AG04450 (cell line): ENCODE measurements around the gene PREB. TPM values are rescaled to one million over a fixed set of nuclear protein-coding genes. Genes with fewer than 3 reads are reported as not detected.
"Not testable (repeated sequence)": the region's sequence is repeated elsewhere in the genome, so short reads cannot be mapped to it uniquely, and the experiment has no call there.

Source experiments
- CTCF ChIA-PET: fragments of 300-600, 350-600 bp; formaldehyde crosslinking; extraction: SDS; loops from one replicate; lab custom pipeline; 2022; ENCODE audit warnings: antibody characterized with exemption, inconsistent platforms; lab: Charles Lee
- POLR2A ChIA-PET: fragments of 350-600 bp; formaldehyde crosslinking; extraction: SDS; loops from one replicate; lab custom pipeline; 2021; ENCODE audit warnings: antibody characterized with exemption, inconsistent platforms; lab: Yijun Ruan, JAX
- DNase-seq: peaks from one replicate; pipeline ENCODE4 v3.0.0-alpha.2; 2011; ENCODE audit warnings: low read depth, low spot score
- H3K27ac ChIP-seq: one replicate; pipeline ENCODE4 v1.5.1; 2012; ENCODE audit warnings: low read depth, low read length, control low read depth
- H3K27me3 ChIP-seq: one replicate; pipeline ENCODE4 v1.6.0; 2012; ENCODE audit warnings: low read length; ENCODE audit not compliant: control insufficient read depth, insufficient read depth
- H3K4me3 ChIP-seq: 2 replicates; pipeline ENCODE4 v1.5.1; 2011; ENCODE audit warnings: mild to moderate bottlenecking, low read depth, low read length, control low read depth
- H3K9me3 ChIP-seq: 2 replicates; pipeline ENCODE4 v1.5.1; 2012; ENCODE audit warnings: low read length; ENCODE audit not compliant: control insufficient read depth, insufficient read depth
- polyA plus RNA-seq: library from polyadenylated mRNA; depleted of rRNA; stranded (reverse); fragments of >200 nt; gene quantifications from 2 replicates; pipeline ENCODE4 v1.2.3, GENCODE V29; 2011
- TF ChIP-seq, protein P1 (sequence below): IDR thresholded peaks from 2 replicates; pipeline ENCODE4 v1.5.1; 2011; ENCODE audit warnings: low read depth, low read length, control low read depth, inconsistent platforms

Gene PREB
- polyA plus RNA-seq, 1 experiment, result 44.9 TPM

DNA sequence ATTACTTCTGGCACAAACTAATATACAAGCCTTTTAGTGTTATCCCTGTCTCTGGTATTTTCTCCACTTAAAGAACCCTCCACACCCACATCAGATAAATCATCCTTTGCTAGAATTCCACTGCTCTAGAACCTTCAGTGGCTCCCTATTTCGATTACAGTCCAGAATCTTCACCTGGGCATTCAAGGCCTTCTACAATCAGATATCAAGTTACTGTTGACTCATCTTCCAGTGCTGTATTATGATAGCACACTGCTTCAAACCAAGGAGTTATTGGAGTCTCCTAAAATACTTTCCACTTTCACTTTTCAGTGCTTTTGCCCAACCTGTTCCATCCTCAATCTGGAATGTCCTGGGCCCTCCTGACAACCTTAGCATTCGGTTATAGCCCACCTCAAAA is 18.9 kb downstream of the PREB start:
- TF ChIP-seq, protein P1, sequence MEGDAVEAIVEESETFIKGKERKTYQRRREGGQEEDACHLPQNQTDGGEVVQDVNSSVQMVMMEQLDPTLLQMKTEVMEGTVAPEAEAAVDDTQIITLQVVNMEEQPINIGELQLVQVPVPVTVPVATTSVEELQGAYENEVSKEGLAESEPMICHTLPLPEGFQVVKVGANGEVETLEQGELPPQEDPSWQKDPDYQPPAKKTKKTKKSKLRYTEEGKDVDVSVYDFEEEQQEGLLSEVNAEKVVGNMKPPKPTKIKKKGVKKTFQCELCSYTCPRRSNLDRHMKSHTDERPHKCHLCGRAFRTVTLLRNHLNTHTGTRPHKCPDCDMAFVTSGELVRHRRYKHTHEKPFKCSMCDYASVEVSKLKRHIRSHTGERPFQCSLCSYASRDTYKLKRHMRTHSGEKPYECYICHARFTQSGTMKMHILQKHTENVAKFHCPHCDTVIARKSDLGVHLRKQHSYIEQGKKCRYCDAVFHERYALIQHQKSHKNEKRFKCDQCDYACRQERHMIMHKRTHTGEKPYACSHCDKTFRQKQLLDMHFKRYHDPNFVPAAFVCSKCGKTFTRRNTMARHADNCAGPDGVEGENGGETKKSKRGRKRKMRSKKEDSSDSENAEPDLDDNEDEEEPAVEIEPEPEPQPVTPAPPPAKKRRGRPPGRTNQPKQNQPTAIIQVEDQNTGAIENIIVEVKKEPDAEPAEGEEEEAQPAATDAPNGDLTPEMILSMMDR, result no peak
- no peak overlapping the region for H3K27ac ChIP-seq
- CTCF ChIA-PET, result no interaction called here
- POLR2A ChIA-PET, result no interaction called here
- no peaks in the 10 kb centered on the region for H3K9me3 ChIP-seq
- DNase-seq, result no peak
- no peak overlapping the region for H3K4me3 ChIP-seq
- peaks cover 41% of the 10 kb centered on the region for H3K27me3 ChIP-seq

DNA sequence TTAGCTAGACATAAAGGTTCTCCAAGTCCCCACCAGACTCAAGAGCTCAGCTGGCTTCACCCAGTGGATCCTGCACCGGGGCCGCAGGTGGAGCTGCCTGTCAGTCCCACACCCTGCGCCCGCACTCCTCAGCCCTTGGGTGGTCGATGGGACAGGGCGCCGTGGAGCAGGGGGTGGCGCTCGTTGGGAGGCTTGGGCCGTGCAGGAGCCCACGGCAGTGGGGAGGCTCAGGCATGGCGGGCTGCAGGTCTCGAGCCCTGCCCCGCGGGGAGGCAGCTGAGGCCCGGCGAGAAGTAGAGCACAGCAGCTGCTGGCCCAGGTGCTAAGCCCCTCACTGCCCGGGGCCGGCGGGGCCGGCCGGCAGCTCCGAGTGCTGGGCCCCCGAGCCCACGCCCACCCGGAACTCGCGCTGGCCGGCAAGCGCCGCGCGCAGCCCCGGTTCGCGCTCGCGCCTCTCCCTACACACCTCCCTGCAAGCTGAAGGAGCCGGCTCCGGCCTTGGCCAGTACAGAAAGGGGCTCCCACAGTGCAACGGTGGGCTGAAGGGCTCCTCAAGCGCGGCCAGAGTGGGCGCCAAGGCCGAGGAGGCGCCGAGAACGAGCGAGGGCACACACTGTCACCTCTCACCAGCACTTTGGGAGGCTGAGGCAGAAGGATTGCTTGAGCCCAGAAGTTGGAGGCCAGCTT is 22.9 kb downstream of the PREB start:
- H3K9me3 ChIP-seq, POLR2A ChIA-PET, H3K27ac ChIP-seq, H3K4me3 ChIP-seq, CTCF ChIA-PET, DNase-seq: not testable (repeated sequence)
- peaks cover 23% of the 10 kb centered on the region for H3K27me3 ChIP-seq

DNA sequence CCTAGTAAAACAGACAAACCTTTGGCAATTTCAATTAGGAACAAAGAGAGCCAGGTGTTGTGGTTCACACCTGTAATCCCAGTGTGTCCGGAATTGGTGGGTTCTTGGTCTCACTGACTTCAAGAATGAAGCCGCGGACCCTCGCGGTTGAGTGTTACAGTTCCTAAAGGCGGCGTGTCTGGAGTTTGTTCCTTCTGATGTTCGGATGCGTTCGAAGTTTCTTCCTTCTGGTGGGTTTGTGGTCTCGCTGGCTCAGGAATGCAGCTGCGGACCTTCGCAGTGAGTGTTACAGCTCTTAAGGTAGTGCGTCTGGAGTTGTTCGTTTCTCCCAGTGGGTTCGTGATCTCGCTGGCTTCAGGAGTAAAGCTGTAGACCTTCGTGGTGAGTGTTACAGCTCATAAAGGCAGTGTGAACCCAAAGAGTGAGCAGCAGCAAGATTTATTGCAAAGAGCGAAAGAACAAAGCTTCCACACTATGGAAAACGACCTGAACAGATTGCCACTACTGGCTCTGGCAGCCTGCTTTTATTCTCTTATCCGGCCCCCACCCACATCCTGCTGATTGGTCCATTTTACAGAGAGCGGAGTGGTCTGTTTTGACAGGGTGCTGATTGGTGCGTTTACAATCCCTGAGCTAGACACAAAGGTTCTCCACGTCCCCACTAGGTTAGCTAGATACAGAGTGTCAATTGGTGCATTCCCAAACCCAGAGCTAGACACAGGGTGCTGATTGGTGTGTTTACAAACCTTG is 23.7 kb downstream of the PREB start:
- H3K27me3 ChIP-seq, result peaks cover 26% of the 10 kb centered on the region
- DNase-seq, H3K4me3 ChIP-seq, H3K27ac ChIP-seq, CTCF ChIA-PET, H3K9me3 ChIP-seq, POLR2A ChIA-PET: not testable (repeated sequence)

DNA sequence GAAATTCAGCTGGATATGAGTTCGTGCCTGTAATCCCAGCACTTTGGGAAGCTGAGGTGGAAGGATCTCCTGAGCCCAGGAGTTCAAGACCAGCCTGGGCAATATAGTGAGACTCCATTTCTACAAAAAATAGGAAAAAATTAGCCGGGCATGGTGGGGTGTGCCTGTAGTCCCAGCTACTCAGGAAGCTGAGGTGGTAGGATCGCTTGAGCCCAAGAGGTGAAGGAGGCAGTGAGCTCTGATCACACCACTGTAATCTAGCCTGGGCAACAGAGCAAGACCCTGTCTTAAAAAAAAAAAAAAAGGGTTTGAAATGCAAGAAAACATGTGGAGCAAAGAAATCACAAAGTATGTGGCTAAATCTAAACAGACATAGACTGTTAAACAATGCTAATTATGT is 25.4 kb downstream of the PREB start:
- ChIA-PET POLR2A (interaction anchor here (0.7 kb wide), 1 partner anchor 55 kb away, joined by 5 read pairs; no protein-coding TSS in a partner anchor), CTCF (interaction anchor here (1.6 to 2.1 kb wide), 2 partner anchors 61 to 83 kb away, joined by 4 to 5 read pairs; no protein-coding TSS in a partner anchor)
- peaks cover 24% of the 10 kb centered on the region for H3K27me3 ChIP-seq
- DNase-seq, result no peak
- no peaks in the 10 kb centered on the region for H3K9me3 ChIP-seq
- no peak overlapping the region for H3K27ac ChIP-seq
- no peak overlapping the region for H3K4me3 ChIP-seq
- TF ChIP-seq, protein P1, result no peak

DNA sequence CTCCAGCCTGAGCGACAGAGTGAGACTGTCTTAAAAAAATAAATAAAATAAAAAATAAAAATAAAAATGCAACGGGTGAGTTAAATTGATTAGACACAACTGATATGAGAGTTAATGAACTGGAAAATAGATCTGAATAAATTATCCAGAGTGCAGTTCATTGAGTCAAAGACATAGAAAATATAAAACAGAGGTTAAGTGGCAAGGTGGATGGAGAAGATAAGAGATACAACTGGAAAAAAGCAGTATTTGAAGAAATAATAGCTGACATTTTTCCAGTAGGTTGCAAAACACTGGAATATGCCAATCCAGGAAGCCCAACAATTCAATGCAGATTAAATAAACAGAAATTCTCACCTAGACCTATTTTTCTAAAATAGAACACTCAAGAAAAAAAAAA is 26.2 kb downstream of the PREB start:
- Histone ChIP-seq H3K9me3 (no peaks in the 10 kb centered on the region), H3K4me3 (no peak overlapping the region), H3K27me3 (peaks cover 26% of the 10 kb centered on the region), H3K27ac (no peak overlapping the region)
- ChIA-PET CTCF (interaction anchor here (0.6 to 2.1 kb wide), 3 partner anchors 62 to 92 kb away, joined by 3 to 5 read pairs (median 4); no protein-coding TSS in a partner anchor), POLR2A (interaction anchor here (0.7 kb wide), 1 partner anchor 21 kb away, joined by 3 read pairs; the partner anchor contains the start of gene KHK)
- TF ChIP-seq, protein P1, result no peak
- DNase-seq, result no peak
